Activated naive CD4-positive, alpha-beta T cell (primary cell): ENCODE measurements around the gene ZFR2.
"Not testable (repeated sequence)": the region's sequence is repeated elsewhere in the genome, so short reads cannot be mapped to it uniquely, and the experiment has no call there.

Source experiments
- DNase-seq, 4 experiments: peaks; one replicate each; lab custom pipeline; 2025; lab: John Stamatoyannopoulos, UW

The ZFR2 gene

GRCh38 chr19:3868770-3869456, at the start of gene ZFR2:
Gene ZFR2, minus strand, starts transcription at chr19:3869038. Its CDS starts 21 bp downstream, at chr19:3869017.
- DNase-seq, result peak in 1 of 4 experiments; percentile 7

DNA sequence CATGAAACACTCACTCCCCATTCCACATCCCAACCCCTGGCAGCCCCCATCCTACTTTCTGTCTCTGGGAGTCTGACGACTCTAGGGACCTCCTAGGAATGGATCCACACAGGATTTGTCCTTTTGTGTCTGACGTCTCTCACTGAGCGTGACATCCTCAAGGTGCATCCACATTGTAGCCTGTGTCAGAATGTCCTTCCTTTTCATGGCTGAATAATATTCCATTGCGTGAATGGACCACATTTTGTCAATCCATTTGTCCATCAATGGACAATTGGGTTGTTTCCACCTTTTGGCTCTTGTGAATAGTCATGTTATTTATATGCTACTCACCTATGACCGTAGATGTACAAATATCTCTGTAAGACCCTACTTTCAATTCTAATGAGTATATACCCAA, 47.2 kb upstream of the ZFR2 start:
- DNase-seq, result no peak

- no peak for DNase-seq
These were observed 45.4 kb upstream of the ZFR2 start for GRCh38 chr19:3914199-3914598.

- DNase-seq, result no peak
These were observed 41.3 kb upstream of the ZFR2 start for GRCh38 chr19:3910105-3910504.

DNA sequence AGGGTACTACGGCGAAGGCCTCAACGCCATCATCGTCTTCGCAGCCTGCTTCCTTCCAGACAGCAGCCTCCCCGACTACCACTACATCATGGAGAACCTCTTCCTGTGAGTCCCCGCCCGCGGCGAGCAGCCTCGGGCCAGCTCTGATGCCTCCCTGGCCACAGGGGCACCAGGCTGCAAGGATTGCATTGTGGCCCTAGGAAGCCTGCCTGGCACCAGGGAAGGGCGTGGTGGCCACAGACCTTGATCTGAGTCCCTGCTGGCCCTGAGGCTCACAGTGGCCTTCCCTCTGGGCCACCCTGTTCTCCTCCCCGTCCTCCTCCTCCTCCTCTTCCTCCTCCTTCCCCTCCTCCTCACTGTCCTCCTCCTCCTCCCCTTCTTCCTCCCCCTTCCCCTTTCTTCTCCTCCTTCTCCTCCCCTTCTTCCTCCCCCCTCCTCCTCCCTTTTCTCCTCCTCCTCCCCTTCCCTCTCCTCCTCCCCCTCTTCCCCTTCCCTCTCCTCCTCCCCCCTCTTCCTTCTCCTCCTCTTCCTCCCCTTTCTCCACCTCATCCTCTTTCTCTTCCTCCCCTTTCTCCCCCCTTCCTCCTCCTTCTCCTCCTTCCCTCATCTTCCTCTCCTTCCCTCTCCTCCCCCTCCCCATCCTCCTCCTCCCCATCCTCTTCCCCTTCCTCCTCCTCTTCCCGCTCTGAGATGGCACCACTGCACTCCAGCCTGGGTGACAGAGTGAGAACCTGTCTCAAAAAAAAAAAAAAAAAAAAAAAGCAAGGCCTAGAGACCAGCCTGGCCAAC, 39.6 kb upstream of the ZFR2 start:
- no peak for DNase-seq

- no peak for DNase-seq
These were observed 38.9 kb upstream of the ZFR2 start for GRCh38 chr19:3907626-3908265.

- DNase-seq, result no peak
These were observed 35.4 kb upstream of the ZFR2 start for GRCh38 chr19:3904233-3904632.

DNA sequence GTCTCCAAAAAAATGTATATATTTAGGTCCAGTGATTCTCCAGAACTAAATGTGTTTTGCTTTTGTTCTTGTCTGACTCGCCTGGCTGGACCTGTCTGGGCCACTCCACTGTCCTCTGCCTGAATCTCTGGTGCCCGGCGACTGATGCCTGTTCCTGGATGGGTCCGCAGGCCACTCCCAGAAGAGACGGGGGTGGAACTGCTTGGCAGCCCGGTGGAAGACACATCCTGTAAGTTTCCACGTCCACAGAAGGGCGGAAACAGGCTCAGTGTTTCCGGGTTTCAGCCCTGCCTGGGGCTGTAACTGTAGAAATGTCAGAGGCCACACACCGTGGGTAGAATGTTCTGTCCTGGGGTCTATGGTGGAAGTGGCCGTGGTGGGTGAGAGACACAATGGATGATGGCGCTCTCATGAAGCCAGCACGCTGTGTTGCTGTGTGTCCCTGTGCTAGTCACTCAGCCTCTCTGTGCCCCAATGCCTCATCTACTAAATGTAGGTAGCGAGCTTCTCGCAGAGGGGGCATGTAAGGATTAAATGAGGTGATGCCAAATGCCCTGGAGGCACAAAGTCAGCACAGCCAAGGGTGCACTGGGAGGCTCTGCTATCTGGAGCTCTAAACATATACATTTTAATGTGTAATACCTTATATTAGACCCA, 33.6 kb upstream of the ZFR2 start:
- DNase-seq, result no peak

DNA sequence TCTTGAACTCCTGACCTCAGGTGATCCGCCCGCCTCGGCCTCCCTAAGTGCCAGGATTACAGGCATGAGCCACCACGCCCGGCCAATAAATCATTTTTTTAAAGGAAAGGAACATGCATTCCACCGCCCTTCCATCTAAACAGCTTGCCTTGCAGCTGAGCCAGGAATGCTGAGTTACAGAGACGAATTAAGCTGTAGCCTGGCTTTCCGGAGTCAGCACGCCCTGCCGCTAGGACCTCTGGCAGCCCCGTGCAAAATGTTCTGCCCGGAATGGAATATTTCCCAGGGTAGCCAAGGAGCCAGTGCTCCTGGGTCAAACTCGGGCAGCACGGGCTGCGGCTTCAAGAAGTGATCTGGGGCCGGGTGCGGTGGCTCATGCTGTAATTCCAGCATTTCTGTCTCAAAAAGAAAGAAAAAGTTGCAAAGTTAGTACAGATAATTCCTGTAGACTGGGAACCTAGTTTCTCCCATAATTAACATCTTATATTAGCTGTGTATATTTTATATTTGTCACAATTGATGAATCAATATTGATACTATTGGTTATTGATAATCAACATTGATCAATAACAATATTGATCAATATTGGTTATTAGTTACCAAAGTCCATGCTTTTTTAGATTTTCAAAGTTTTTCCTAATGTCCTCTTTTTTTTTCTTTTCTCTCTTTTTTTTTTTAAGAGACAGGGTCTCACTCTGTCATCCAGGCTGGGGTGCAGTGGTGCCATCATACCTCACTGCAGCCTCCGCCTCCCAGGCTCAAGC, 30.9 kb upstream of the ZFR2 start:
- no peak for DNase-seq

- no peak for DNase-seq
These were observed 29.6 kb upstream of the ZFR2 start for GRCh38 chr19:3898426-3898825.

GRCh38 chr19:3897936-3898335, 29.1 kb upstream of the ZFR2 start:
- DNase-seq, result no peak

DNA sequence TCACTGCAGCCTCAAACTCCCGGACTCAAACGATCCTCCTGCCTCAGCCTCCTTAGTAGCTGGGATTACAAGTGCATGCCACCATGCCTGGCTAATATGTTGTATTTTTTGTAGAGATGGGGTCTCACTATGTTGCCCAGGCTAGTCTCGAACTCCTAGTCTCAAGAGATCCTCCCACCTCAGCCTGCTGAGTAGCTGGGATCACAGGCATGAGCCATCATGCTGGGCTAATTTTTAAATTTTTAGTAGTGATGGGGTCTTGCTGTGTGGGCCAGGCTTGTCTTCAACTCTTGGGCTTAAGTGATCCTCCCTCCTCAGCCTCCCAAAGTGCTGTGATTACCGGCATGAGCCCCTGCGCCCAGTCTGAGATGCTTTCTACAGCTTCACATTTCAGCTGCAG, 26.9 kb upstream of the ZFR2 start:
- no peak for DNase-seq

- not testable (repeated sequence) for DNase-seq
These were observed 26.1 kb upstream of the ZFR2 start for GRCh38 chr19:3894959-3895358.

GRCh38 chr19:3893509-3894179, 24.8 kb upstream of the ZFR2 start:
- no peak for DNase-seq

GRCh38 chr19:3890591-3890990, 21.8 kb upstream of the ZFR2 start:
- DNase-seq, result no peak

- no peak for DNase-seq
These were observed 13.2 kb upstream of the ZFR2 start for GRCh38 chr19:3882041-3882384.

DNA sequence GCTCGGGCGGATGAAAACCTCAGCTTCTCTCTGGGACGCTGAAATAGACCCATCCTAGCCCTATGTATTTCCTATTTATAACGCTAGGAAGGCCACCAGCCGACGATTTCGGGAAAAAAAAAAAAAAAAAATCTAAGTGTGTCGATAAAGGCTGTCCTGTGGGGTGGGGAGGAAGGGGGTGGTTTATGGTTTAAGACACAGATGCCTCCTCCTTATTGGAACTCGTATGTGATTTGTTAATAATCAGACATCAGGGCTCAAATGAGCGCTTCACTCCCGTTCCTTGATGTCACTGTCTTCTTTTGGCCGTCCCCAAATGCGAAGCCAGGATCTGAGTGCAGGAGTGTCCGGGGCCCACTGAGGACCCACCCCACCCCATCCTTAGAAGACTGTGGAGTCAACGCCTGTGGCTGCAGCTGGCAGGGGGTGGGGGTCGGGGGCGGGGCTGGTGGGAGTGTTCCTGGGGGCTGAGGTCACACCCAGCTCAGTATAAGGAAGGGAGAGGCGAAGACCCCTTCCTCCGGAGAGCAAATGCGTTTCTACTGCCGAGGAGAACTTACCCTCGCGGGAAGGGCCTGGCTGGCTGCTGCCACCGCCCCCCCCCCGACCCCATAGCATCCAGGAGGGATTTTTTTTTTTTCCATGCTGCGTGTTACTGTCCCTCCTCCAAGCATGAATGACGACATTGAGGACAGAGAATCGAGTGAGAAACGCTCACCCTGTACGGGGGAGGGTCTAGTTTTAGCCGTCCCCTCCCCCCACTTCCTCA, 12.6 kb upstream of the ZFR2 start:
- DNase-seq, result no peak

DNA sequence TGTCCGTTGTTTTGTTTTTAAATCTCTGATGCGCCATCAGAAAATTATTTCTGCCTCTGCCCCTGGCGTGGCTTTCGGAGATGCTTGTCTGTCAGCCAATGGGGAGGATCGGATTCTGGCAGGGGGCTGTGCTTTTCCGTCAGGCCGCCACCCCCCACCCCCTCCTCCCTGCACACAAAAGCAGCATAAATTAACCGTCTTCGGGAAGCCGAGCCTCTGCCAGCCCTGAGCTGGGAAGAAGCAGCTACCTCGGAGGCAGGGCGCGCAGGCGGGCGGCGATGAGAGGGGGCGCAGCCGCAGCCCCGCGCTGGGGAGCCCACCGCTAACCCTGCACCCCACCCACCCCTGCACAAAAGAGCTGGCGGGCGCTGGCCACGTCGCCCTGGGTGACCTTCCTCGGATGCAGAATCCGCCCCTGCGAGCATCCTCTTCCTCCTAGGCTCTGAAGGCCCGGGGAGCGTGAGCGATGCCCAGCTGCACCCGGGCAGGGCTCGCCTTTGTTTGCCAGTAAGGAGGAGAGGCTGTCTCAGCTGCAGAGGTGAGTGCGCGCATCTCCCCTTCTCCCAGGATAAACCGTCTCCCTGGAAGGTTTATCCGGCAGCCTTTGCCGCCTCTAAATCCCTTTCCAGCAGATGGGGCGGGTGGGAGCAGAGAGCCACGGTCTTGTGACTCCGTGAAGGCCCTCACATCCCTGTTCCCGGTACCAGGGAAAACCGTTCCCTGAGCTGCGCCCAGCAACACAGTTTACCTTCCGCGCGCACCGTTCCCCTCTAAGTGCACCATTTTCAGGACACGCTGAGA, 11.8 kb upstream of the ZFR2 start, which contains the start of gene ATCAY:
TSS of gene ATCAY (plus strand) at position 215 of the 801 bp plus-strand sequence. CDS start 5,083 bp downstream, outside the sequence.
- DNase-seq, result no peak

- DNase-seq, result no peak
These were observed 10.8 kb upstream of the ZFR2 start for GRCh38 chr19:3879656-3880055.

GRCh38 chr19:3874695-3875094, 5.9 kb upstream of the ZFR2 start:
- not testable (repeated sequence) for DNase-seq
